GM18907 (cell line): ENCODE results near the gene CPOX.
A peak's percentile ranks its signal among the peaks of the same experiment; 100 is the strongest.

ENCODE experiments used
- ATAC-seq: cut with Tn5 transposase; IDR thresholded peaks from one replicate; pipeline ENCODE4 v1.9.1; 2021; ENCODE audit warnings: mild to moderate bottlenecking, moderate library complexity; ENCODE audit not compliant: unreplicated experiment

The CPOX gene

GRCh38 chr3:98545940-98546339, 47.5 kb downstream of the CPOX start:
- peak; percentile 55 for ATAC-seq

- no peak for ATAC-seq
These were observed 50.8 kb downstream of the CPOX start for GRCh38 chr3:98542623-98543022.

- ATAC-seq: peak; percentile 27
These were observed 51.7 kb downstream of the CPOX start for GRCh38 chr3:98541695-98542094.

GRCh38 chr3:98540346-98540745, 53.1 kb downstream of the CPOX start:
- peak; percentile 51 for ATAC-seq

- ATAC-seq: peak; percentile 80
These were observed 56.9 kb downstream of the CPOX start for GRCh38 chr3:98536456-98537017.

- no peak for ATAC-seq
These were observed 58.7 kb downstream of the CPOX start for GRCh38 chr3:98534734-98535133.

GRCh38 chr3:98534168-98534567, 59.2 kb downstream of the CPOX start:
- ATAC-seq: no peak

GRCh38 chr3:98532709-98533571, 60.5 kb downstream of the CPOX start:
- ATAC-seq: no peak

GRCh38 chr3:98532275-98532637, 61.2 kb downstream of the CPOX start:
- ATAC-seq: no peak

- peak; percentile 37 for ATAC-seq
These were observed 61.7 kb downstream of the CPOX start, which contains the start of gene GPR15 for GRCh38 chr3:98531622-98532274. Gene GPR15, plus strand, starts transcription at chr3:98531978. Its CDS starts 56 bp downstream, at chr3:98532034.

- ATAC-seq: peak; percentile 20
These were observed 62.7 kb downstream of the CPOX start for GRCh38 chr3:98530676-98531075.

GRCh38 chr3:98529856-98530459, 63.5 kb downstream of the CPOX start:
- no peak for ATAC-seq
